ENCODE measurements around the gene SFMBT1.
A peak's percentile ranks its signal among the peaks of the same experiment; 100 is the strongest.

DNA sequence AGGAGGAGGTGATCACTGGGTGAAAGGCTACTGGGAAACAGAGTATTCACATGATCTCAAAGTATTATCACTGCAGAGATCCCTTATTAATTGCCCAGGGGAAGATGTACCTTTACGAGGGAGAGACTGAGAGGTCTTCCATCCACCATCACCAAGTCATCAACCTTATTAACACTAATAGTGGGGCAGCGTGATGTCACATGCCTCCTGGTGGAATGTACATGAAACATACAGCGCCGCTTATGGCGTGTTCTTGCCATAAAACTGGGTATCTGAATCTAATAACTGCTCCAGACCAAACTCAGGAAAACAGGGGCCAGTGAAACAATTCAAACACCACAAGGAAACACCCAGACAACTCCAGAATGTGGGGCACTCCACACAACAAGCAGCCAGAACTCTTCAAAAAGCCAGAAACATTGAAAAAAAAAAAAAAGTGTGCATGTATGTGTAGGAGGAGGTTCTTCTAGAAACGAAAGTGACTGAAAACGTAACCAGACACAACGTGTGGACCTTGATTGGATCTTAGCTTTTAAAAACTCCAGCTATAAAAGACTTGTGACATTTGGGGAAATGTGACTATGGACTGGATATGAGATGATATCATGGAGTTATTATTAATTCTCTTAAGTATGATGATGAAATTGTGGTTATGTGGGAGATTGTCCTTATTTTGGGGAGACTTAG lies 153.1 kb downstream of the SFMBT1 start:
- TF ChIP-seq, protein P1, sequence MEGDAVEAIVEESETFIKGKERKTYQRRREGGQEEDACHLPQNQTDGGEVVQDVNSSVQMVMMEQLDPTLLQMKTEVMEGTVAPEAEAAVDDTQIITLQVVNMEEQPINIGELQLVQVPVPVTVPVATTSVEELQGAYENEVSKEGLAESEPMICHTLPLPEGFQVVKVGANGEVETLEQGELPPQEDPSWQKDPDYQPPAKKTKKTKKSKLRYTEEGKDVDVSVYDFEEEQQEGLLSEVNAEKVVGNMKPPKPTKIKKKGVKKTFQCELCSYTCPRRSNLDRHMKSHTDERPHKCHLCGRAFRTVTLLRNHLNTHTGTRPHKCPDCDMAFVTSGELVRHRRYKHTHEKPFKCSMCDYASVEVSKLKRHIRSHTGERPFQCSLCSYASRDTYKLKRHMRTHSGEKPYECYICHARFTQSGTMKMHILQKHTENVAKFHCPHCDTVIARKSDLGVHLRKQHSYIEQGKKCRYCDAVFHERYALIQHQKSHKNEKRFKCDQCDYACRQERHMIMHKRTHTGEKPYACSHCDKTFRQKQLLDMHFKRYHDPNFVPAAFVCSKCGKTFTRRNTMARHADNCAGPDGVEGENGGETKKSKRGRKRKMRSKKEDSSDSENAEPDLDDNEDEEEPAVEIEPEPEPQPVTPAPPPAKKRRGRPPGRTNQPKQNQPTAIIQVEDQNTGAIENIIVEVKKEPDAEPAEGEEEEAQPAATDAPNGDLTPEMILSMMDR (IDR thresholded peaks at IDR 0.05; ENCODE audit: poor library complexity): peak; percentile 19
- TF ChIP-seq EZH2 (IDR thresholded peaks at IDR 0.05; ENCODE audit: borderline replicate concordance): no peak
- TF ChIP-seq EZH2phosphoT487 (IDR thresholded peaks at IDR 0.05; ENCODE audit: low read depth, severe bottlenecking, unreplicated experiment): no peak

Data from hepatocyte (in vitro differentiated cells).